ENCODE results near the gene TMEM255A.

DNA sequence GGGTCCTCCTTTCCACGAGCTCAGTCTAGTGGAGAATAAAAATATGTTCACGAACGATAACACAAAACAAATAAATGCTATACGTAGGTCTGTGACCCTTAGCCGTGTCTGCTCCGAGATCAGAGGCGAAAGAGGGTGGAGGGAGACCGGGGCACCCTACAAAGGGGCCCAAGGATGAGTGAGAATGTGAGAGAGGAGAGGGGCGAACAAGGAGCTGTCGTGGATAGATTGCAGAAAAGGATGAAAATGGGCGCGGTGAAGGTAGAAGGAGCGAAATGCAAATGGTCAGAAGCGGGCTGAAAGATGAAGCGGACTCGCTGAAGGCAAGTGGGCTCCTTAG, 66.9 kb downstream of the TMEM255A start:
- TF ChIP-seq, protein P1, sequence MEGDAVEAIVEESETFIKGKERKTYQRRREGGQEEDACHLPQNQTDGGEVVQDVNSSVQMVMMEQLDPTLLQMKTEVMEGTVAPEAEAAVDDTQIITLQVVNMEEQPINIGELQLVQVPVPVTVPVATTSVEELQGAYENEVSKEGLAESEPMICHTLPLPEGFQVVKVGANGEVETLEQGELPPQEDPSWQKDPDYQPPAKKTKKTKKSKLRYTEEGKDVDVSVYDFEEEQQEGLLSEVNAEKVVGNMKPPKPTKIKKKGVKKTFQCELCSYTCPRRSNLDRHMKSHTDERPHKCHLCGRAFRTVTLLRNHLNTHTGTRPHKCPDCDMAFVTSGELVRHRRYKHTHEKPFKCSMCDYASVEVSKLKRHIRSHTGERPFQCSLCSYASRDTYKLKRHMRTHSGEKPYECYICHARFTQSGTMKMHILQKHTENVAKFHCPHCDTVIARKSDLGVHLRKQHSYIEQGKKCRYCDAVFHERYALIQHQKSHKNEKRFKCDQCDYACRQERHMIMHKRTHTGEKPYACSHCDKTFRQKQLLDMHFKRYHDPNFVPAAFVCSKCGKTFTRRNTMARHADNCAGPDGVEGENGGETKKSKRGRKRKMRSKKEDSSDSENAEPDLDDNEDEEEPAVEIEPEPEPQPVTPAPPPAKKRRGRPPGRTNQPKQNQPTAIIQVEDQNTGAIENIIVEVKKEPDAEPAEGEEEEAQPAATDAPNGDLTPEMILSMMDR (IDR thresholded peaks at IDR 0.05), result no peak
- no peak for TF ChIP-seq POLR2A (IDR thresholded peaks at IDR 0.05)
